Measurements from ENCODE around the gene FAM131B. TPM values are rescaled to one million over a fixed set of nuclear protein-coding genes. Genes with fewer than 3 reads are reported as not detected.

The FAM131B gene
- total and polyA plus RNA-seq, 7 donors: under 0.01 to 15.7 (median 6.4) TPM

DNA sequence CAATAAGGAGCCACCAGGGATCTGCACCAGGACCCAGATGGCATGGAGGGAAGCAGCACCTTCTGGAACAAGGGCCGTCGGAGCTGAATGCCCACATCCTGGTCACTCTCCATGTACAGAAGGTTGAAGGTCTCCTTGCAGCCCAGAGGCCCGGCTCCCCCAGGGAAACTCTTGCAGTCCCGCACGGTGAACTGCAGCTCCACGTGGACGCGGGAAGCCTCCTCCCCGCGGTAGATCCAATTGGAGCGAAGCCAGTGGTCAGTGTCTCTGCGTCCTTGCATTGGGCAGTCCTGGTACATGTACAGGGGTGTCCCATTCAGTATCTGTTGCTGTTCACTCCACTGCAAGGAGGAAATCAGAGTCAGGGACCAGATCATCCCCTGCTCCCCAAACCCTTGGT, 38.8 kb upstream of the FAM131B start:
- Histone ChIP-seq H3K9me3 (no peaks in the 10 kb centered on the region), H3K27me3 (no peaks in the 10 kb centered on the region), H3K4me1 (no peaks in the 10 kb centered on the region), H3K4me3 (no peak overlapping the region), H3K27ac (no peak overlapping the region), H3K36me3 (no peaks in the 10 kb centered on the region)
- TF ChIP-seq, protein P1, sequence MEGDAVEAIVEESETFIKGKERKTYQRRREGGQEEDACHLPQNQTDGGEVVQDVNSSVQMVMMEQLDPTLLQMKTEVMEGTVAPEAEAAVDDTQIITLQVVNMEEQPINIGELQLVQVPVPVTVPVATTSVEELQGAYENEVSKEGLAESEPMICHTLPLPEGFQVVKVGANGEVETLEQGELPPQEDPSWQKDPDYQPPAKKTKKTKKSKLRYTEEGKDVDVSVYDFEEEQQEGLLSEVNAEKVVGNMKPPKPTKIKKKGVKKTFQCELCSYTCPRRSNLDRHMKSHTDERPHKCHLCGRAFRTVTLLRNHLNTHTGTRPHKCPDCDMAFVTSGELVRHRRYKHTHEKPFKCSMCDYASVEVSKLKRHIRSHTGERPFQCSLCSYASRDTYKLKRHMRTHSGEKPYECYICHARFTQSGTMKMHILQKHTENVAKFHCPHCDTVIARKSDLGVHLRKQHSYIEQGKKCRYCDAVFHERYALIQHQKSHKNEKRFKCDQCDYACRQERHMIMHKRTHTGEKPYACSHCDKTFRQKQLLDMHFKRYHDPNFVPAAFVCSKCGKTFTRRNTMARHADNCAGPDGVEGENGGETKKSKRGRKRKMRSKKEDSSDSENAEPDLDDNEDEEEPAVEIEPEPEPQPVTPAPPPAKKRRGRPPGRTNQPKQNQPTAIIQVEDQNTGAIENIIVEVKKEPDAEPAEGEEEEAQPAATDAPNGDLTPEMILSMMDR (IDR thresholded peaks at IDR 0.05): no peak
- TF ChIP-seq POLR2A (IDR thresholded peaks at IDR 0.05) (no peak), POLR2AphosphoS5 (IDR thresholded peaks at IDR 0.05) (no peak), EP300 (IDR thresholded peaks at IDR 0.05) (no peak)
- no peak for DNase-seq
- intact Hi-C loops (cut with DNase I): no loop called here
- WGBS, 2 donors: 92 to 94% methylated on average over 12 of the region's 12 CpGs

DNA sequence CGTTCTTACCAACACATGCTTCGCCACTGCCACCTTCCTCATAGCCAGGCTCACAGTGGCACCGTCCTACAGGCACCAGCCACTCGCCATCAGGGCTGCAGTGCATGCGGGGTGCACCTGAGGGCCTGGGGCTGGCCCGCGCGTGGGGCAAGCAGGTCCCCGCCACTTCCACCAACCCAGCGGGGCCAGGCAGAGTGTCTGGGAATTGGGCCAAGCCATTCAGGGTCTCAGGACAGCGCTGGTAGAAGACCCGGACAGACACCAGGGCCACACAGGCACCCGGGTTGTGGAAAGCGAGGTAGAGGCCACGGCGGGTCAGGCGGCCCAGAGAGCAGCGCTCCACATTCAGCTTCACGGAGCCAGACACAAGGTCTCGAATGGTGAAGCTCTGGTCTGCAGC, 37.1 kb upstream of the FAM131B start:
- no peak overlapping the region for H3K27ac ChIP-seq
- H3K9me3 ChIP-seq: no peaks in the 10 kb centered on the region
- TF ChIP-seq POLR2AphosphoS5 (IDR thresholded peaks at IDR 0.05): no peak
- no peaks in the 10 kb centered on the region for H3K4me1 ChIP-seq
- 96 to 97% methylated on average over 20 of the region's 20 CpGs for WGBS, 2 donors
- no peak for DNase-seq
- no peak overlapping the region for H3K4me3 ChIP-seq
- no peaks in the 10 kb centered on the region for H3K27me3 ChIP-seq
- no peaks in the 10 kb centered on the region for H3K36me3 ChIP-seq
- intact Hi-C loops (cut with DNase I): no loop called here

DNA sequence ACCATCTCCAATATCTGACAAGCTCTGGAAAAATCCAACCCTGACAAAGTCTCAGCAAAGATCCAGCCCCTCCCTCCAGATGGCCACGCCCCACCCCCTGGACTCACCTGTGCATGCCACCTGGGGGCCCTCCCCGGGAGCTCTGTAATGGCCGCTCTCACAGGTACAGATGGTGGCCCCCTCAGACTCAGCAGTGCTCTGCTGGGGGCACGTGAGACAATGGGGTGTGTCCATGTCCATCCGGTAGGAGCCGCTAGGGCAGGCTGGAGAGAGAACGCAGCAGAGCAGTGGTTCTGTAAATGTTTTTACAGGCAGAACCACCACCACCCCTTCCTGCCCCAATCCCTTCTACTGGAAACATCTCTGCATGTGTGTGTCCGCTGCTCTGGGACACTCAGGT, 36.6 kb upstream of the FAM131B start:
- no peak for TF ChIP-seq POLR2A (IDR thresholded peaks at IDR 0.05)
- TF ChIP-seq POLR2AphosphoS5 (IDR thresholded peaks at IDR 0.05): no peak
- TF ChIP-seq EP300 (IDR thresholded peaks at IDR 0.05): no peak
- TF ChIP-seq, protein P1 (IDR thresholded peaks at IDR 0.05): no peak
- WGBS, 2 donors: 86 to 92% methylated on average over 8 of the region's 8 CpGs
- Histone ChIP-seq H3K36me3 (no peaks in the 10 kb centered on the region), H3K4me1 (no peaks in the 10 kb centered on the region), H3K27ac (no peak overlapping the region), H3K9me3 (no peaks in the 10 kb centered on the region), H3K27me3 (no peaks in the 10 kb centered on the region), H3K4me3 (no peak overlapping the region)
- no peak for DNase-seq
- intact Hi-C loops (cut with DNase I): no loop called here

DNA sequence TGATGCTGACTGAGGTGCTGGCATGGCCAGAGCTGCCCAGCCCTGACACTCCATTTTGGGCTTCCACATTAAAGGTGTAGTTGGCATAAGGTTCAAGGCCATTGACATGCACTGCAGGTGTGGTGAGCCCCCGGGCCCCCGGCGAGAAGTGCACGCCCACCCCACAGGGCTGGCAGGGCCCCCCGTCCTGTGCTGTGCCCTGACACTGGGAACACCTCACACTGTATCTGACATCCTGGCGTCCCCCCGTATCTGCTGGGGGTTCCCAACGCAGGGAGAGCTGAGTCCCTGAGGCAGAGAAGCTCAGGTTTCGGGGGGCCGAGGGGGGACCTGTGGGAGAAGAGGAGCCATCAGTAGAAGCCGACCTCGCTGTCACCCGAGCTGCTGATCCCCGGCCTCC, 36.1 kb upstream of the FAM131B start:
- 92 to 94% methylated on average over 14 of the region's 14 CpGs for WGBS, 2 donors
- Histone ChIP-seq H3K27ac (no peak overlapping the region), H3K4me3 (no peak overlapping the region), H3K9me3 (no peaks in the 10 kb centered on the region), H3K4me1 (peaks cover 0 to 3% (median 0%) of the 10 kb centered on the region in 4 donors), H3K36me3 (no peaks in the 10 kb centered on the region), H3K27me3 (no peaks in the 10 kb centered on the region)
- no peak for DNase-seq
- intact Hi-C loops (cut with DNase I): no loop called here
- TF ChIP-seq, protein P1 (IDR thresholded peaks at IDR 0.05): no peak
- TF ChIP-seq POLR2A (IDR thresholded peaks at IDR 0.05): no peak
- TF ChIP-seq POLR2AphosphoS5 (IDR thresholded peaks at IDR 0.05): no peak
- TF ChIP-seq EP300 (IDR thresholded peaks at IDR 0.05): no peak

DNA sequence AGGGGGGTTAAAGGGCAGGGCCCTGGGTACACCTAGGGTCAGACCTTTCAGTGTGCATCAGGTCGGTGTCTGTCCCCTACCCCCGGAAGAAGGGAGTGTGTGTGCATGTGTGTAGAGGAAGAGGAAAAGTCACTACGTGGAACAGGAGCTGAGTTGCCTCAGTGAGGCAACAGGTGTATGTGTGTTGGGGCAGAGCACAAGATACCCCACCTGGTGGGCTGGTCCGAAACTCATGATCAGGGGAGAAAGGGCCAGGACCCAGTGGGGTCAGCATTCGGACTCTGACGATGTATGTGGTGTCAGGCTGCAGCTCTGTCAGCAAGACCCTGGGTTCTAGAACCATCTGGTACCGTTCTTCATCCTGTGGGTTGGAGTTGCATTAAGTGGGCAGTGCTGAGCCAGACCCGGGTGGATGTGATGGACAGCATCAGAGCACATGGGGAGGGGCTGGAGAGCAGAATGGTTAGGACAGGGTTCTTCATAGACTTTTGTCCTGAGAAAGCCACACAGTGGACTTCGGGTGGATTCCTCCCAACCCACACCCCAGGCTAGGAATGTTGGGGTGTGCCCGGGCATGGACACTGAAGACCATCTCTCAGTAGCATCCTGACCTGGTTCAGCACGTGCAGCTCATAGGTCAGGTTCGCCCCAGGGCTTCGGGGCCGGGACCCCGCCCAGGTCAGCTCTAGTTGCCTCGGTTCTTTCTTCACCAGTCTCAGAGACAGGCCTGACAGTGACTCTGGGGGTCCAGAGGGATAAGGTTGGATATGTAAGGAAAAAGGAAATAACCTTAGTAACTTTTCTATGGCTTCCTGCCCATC, 35.4 kb upstream of the FAM131B start:
- TF ChIP-seq, protein P1 (IDR thresholded peaks at IDR 0.05): no peak
- no peak for TF ChIP-seq POLR2A (IDR thresholded peaks at IDR 0.05)
- no peak for TF ChIP-seq EP300 (IDR thresholded peaks at IDR 0.05)
- no peak for TF ChIP-seq POLR2AphosphoS5 (IDR thresholded peaks at IDR 0.05)
- H3K9me3 ChIP-seq: no peaks in the 10 kb centered on the region
- 90 to 91% methylated on average over 16 of the region's 16 CpGs for WGBS, 2 donors

More for the DNA sequence above, 35.4 kb upstream of the FAM131B start:
- DNase-seq: no peak
- no peaks in the 10 kb centered on the region for H3K27me3 ChIP-seq
- no peak overlapping the region for H3K27ac ChIP-seq
- intact Hi-C loops (cut with DNase I): no loop called here
- H3K4me3 ChIP-seq: no peak overlapping the region
- H3K36me3 ChIP-seq: peaks cover 0 to 4% (median 0%) of the 10 kb centered on the region in 4 donors
- H3K4me1 ChIP-seq: peaks cover 0 to 10% (median 6%) of the 10 kb centered on the region in 4 donors
